Islet precursor cell (in vitro differentiated cells): ENCODE measurements around the gene MYO9B.

Experiments
- DNase-seq: peaks from one replicate; pipeline ENCODE4 v3.0.0-alpha.2; 2018

The MYO9B gene

GRCh38 chr19:17075035-17075863 lies at the start of gene MYO9B, which contains the start of gene HAUS8:
Gene MYO9B (plus strand): TSS chr19:17075777. CDS start chr19:17101718, 25,941 bp downstream.
Gene HAUS8 (minus strand): TSS chr19:17075452. CDS start chr19:17075422, 30 bp downstream.
- peak; percentile 100 for DNase-seq

- peak; percentile 76 for DNase-seq
Measured at GRCh38 chr19:17025991-17026658, 49.5 kb upstream of the MYO9B start.

GRCh38 chr19:17026706-17027534 lies 48.7 kb upstream of the MYO9B start, which contains the start of gene CPAMD8:
Gene CPAMD8 (minus strand): TSS chr19:17026810. CDS start chr19:17026642, 168 bp downstream.
- no peak for DNase-seq

- DNase-seq: no peak
Measured at GRCh38 chr19:17027535-17027975, 48.0 kb upstream of the MYO9B start.

- no peak for DNase-seq
Measured at GRCh38 chr19:17031741-17032140, 43.8 kb upstream of the MYO9B start.

GRCh38 chr19:17035842-17036424 lies 39.6 kb upstream of the MYO9B start:
- no peak for DNase-seq

GRCh38 chr19:17036640-17037039 lies 38.9 kb upstream of the MYO9B start:
- no peak for DNase-seq

GRCh38 chr19:17037184-17037583 lies 38.4 kb upstream of the MYO9B start:
- no peak for DNase-seq

GRCh38 chr19:17037966-17038500 lies 37.5 kb upstream of the MYO9B start:
- DNase-seq: no peak

- no peak for DNase-seq
Measured at GRCh38 chr19:17041976-17042375, 33.6 kb upstream of the MYO9B start.

GRCh38 chr19:17043744-17044143 lies 31.8 kb upstream of the MYO9B start:
- DNase-seq: no peak

- no peak for DNase-seq
Measured at GRCh38 chr19:17045907-17046502, 29.6 kb upstream of the MYO9B start.

- no peak for DNase-seq
Measured at GRCh38 chr19:17048885-17049453, 26.6 kb upstream of the MYO9B start.

- no peak for DNase-seq
Measured at GRCh38 chr19:17049711-17050280, 25.8 kb upstream of the MYO9B start.

GRCh38 chr19:17052439-17052838 lies 23.1 kb upstream of the MYO9B start:
- no peak for DNase-seq

- no peak for DNase-seq
Measured at GRCh38 chr19:17054746-17055145, 20.8 kb upstream of the MYO9B start.

- no peak for DNase-seq
Measured at GRCh38 chr19:17055636-17056035, 19.9 kb upstream of the MYO9B start.

- no peak for DNase-seq
Measured at GRCh38 chr19:17058236-17058635, 17.3 kb upstream of the MYO9B start.

GRCh38 chr19:17060802-17061201 lies 14.8 kb upstream of the MYO9B start:
- no peak for DNase-seq

GRCh38 chr19:17061205-17061604 lies 14.4 kb upstream of the MYO9B start:
- DNase-seq: no peak

GRCh38 chr19:17061691-17062090 lies 13.9 kb upstream of the MYO9B start:
- DNase-seq: no peak
